ENCODE data around the gene TACC2.
"Not testable (repeated sequence)": the region's sequence is repeated elsewhere in the genome, so short reads cannot be mapped to it uniquely, and the experiment has no call there.

Gene TACC2

DNA sequence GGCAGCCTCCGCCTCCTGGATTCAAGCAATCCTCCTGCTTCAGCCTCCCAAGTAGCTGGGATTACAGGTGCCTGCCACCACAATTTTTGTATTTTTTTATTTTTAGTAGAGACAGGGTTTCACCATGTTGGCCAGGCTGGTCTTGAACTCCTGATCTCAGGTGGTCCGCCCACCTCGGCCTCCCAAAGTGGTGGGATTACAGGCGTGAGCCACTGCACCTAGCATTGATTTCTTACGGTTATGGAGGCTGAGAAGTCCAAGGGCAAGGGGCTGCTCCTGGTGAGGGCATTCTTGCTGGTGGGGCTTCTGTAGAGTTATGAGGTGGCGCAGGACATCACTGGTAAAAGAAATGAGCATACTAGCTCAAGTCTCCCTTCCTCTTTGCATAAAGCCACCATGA lies 86.9 kb downstream of the TACC2 start:
- H3K36me3 ChIP-seq (ENCODE audit: control insufficient read depth, insufficient read depth, low read length); H3K27me3 ChIP-seq (ENCODE audit: control insufficient read depth, insufficient read depth, low read length); H3K9me3 ChIP-seq (ENCODE audit: control insufficient read depth, low read length); H3K4me3 ChIP-seq (ENCODE audit: low read length); H3K9ac ChIP-seq (ENCODE audit: low read length): not testable (repeated sequence)
- peaks cover 15% of the 10 kb centered on the region for H3K4me1 ChIP-seq (ENCODE audit: control insufficient read depth, insufficient read depth, low read length)

DNA sequence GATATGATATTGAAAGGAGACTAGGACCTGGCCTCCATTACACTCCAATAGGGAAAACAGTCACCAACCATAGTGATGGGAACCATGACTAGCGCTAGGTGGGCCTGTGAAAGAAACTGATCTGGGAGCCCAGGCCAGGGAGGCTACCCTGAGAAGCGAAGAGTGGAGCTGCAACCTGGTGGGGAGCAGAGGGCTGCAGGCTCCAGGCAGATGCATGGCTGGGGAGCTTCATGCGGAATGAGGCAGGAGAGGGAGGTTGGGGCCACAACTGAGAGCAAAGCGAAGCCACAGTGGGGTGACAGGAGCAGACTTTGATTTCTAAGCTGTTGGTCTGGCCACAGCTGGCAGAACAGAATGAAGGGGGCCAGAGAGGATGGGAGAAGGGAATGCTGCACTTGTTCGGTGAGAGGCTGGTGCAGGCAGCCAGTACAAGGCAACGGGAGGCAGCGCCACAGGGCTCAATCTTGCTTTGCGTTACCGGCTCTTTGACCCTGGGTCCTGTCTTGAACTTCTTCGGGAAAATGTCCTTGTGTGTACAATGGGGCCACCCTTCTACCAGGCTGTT lies 88.4 kb downstream of the TACC2 start:
- Histone ChIP-seq H3K9ac (ENCODE audit: low read length) (no peak overlapping the region), H3K4me3 (ENCODE audit: low read length) (no peak overlapping the region), H3K4me1 (ENCODE audit: control insufficient read depth, insufficient read depth, low read length) (peaks cover 15% of the 10 kb centered on the region), H3K36me3 (ENCODE audit: control insufficient read depth, insufficient read depth, low read length) (no peaks in the 10 kb centered on the region), H3K27me3 (ENCODE audit: control insufficient read depth, insufficient read depth, low read length) (no peaks in the 10 kb centered on the region), H3K9me3 (ENCODE audit: control insufficient read depth, low read length) (no peaks in the 10 kb centered on the region)

DNA sequence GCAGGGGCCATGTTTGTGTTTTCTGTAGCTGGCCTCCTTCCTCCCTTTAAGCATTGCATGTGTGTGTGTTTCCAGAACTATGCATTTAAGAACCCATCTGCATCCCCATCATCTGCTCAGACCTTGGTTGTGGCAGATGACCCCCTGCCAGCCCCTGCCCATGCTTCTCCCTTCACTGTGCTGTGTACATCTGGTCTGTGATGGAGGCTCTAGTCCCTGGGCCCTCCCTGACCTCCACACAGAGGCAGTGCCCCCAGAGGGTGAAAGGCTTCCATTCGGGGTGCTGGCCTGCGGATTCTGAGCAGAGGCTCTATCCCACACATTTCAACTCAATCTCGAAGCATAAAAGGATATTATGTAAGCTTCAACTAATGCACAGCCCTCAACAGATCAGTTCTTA lies 89.4 kb downstream of the TACC2 start:
- H3K4me3 ChIP-seq (ENCODE audit: low read length): no peak overlapping the region
- no peaks in the 10 kb centered on the region for H3K9me3 ChIP-seq (ENCODE audit: control insufficient read depth, low read length)
- no peak overlapping the region for H3K9ac ChIP-seq (ENCODE audit: low read length)

DNA sequence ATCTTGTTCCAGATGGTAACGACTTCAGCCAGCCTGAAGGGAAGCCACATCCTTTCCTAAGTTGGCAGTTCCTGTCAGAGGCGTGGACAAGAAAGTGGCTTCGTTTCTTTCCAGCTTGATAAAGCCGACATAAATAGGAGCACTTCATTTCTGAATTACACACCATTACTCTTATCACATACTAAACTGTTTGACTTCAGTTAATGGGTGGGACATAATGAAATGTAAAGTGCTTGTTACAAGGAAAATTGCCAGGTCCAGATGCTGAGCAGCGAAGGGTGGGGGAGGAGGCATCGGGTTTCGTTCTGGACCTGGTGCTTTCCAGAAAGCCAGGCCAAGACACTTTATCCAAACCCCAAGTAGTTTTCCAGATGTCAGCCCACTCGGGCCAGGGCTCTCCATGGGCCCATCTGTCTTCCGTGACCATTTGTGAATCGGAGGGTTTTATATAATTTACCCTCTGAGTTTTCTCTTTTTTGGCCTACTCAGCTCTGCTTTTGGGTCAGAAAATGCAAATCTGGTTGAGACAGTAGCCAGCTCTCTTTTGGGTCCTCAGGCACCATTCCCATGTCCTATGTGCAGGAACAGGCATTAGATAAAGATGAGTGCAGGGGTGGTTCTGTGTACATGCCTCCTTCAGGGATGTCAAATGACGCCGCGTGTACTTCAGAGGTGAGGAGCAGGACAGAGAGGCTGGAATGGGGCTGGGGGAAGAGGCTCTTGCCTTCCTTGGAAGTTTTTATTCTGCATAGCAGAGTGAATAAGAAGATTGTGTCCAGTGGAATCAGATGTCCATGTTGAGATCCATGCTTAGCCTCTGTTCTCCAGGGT lies 90.2 kb downstream of the TACC2 start:
- Histone ChIP-seq H3K9ac (ENCODE audit: low read length) (no peak overlapping the region), H3K4me1 (ENCODE audit: control insufficient read depth, insufficient read depth, low read length) (peaks cover 15% of the 10 kb centered on the region), H3K36me3 (ENCODE audit: control insufficient read depth, insufficient read depth, low read length) (peaks cover 4% of the 10 kb centered on the region), H3K4me3 (ENCODE audit: low read length) (no peak overlapping the region), H3K9me3 (ENCODE audit: control insufficient read depth, low read length) (no peaks in the 10 kb centered on the region), H3K27me3 (ENCODE audit: control insufficient read depth, insufficient read depth, low read length) (no peaks in the 10 kb centered on the region)

More for the DNA sequence above, 89.4 kb downstream of the TACC2 start:
- Histone ChIP-seq H3K27me3 (ENCODE audit: control insufficient read depth, insufficient read depth, low read length) (no peaks in the 10 kb centered on the region), H3K36me3 (ENCODE audit: control insufficient read depth, insufficient read depth, low read length) (no peaks in the 10 kb centered on the region), H3K4me1 (ENCODE audit: control insufficient read depth, insufficient read depth, low read length) (peaks cover 15% of the 10 kb centered on the region)

DNA sequence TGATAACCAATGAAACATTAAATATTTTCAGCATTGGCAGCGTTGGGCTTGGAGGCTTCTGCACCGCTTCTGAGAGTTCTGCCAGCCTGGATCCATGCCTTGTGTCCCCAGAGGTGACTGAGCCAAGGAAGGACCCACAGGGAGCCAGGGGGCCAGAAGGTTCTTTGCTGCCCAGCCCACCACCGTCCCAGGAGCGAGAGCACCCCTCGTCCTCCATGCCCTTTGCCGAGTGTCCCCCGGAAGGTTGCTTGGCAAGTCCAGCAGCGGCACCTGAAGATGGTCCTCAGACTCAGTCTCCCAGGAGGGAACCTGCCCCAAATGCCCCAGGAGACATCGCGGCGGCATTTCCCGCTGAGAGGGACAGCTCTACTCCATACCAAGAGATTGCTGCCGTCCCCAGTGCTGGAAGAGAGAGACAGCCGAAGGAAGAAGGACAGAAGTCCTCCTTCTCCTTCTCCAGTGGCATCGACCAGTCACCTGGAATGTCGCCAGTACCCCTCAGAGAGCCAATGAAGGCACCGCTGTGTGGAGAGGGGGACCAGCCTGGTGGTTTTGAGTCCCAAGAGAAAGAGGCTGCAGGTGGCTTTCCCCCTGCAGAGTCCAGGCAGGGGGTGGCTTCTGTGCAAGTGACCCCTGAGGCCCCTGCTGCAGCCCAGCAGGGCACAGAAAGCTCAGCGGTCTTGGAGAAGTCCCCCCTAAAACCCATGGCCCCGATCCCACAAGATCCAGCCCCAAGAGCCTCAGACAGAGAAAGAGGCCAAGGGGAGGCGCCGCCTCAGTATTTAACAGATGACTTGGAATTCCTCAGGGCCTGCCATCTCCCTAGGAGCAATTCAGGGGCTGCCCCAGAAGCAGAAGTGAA lies 93.9 kb downstream of the TACC2 start:
- Histone ChIP-seq H3K36me3 (ENCODE audit: control insufficient read depth, insufficient read depth, low read length) (peaks cover 5% of the 10 kb centered on the region), H3K4me1 (ENCODE audit: control insufficient read depth, insufficient read depth, low read length) (peaks cover 15% of the 10 kb centered on the region)

DNA sequence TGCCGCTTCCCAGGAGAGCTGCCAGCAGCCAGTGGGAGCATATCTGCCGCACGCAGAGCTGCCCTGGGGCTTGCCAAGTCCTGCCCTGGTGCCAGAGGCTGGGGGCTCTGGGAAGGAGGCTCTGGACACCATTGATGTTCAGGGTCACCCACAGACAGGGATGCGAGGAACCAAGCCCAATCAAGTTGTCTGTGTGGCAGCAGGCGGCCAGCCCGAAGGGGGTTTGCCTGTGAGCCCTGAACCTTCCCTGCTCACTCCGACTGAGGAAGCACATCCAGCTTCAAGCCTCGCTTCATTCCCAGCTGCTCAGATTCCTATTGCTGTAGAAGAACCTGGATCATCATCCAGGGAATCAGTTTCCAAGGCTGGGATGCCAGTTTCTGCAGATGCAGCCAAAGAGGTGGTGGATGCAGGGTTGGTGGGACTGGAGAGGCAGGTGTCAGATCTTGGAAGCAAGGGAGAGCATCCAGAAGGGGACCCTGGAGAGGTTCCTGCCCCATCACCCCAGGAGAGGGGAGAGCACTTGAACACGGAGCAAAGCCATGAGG lies 94.6 kb downstream of the TACC2 start:
- peaks cover 5% of the 10 kb centered on the region for H3K36me3 ChIP-seq (ENCODE audit: control insufficient read depth, insufficient read depth, low read length)
- no peaks in the 10 kb centered on the region for H3K9me3 ChIP-seq (ENCODE audit: control insufficient read depth, low read length)
- no peak overlapping the region for H3K9ac ChIP-seq (ENCODE audit: low read length)
- no peaks in the 10 kb centered on the region for H3K27me3 ChIP-seq (ENCODE audit: control insufficient read depth, insufficient read depth, low read length)
- no peak overlapping the region for H3K4me3 ChIP-seq (ENCODE audit: low read length)
- peaks cover 11% of the 10 kb centered on the region for H3K4me1 ChIP-seq (ENCODE audit: control insufficient read depth, insufficient read depth, low read length)

More for the DNA sequence above, 93.9 kb downstream of the TACC2 start:
- Histone ChIP-seq H3K4me3 (ENCODE audit: low read length) (no peak overlapping the region), H3K9ac (ENCODE audit: low read length) (no peak overlapping the region), H3K27me3 (ENCODE audit: control insufficient read depth, insufficient read depth, low read length) (no peaks in the 10 kb centered on the region), H3K9me3 (ENCODE audit: control insufficient read depth, low read length) (no peaks in the 10 kb centered on the region)

DNA sequence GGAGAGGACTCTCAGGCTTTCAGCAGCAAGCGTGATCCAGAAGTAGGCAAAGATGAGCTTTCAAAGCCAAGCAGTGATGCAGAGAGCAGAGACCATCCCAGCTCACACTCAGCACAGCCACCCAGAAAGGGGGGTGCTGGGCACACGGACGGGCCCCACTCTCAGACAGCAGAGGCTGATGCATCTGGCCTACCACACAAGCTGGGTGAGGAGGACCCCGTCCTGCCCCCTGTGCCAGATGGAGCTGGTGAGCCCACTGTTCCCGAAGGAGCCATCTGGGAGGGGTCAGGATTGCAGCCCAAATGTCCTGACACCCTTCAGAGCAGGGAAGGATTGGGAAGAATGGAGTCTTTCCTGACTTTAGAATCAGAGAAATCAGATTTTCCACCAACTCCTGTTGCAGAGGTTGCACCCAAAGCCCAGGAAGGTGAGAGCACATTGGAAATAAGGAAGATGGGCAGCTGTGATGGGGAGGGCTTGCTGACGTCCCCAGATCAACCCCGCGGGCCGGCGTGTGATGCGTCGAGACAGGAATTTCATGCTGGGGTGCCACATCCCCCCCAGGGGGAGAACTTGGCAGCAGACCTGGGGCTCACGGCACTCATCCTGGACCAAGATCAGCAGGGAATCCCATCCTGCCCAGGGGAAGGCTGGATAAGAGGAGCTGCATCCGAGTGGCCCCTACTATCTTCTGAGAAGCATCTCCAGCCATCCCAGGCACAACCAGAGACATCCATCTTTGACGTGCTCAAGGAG lies 95.5 kb downstream of the TACC2 start:
- Histone ChIP-seq H3K4me3 (ENCODE audit: low read length) (no peak overlapping the region), H3K27me3 (ENCODE audit: control insufficient read depth, insufficient read depth, low read length) (no peaks in the 10 kb centered on the region), H3K9ac (ENCODE audit: low read length) (no peak overlapping the region), H3K4me1 (ENCODE audit: control insufficient read depth, insufficient read depth, low read length) (peaks cover 2% of the 10 kb centered on the region), H3K36me3 (ENCODE audit: control insufficient read depth, insufficient read depth, low read length) (peaks cover 5% of the 10 kb centered on the region), H3K9me3 (ENCODE audit: control insufficient read depth, low read length) (no peaks in the 10 kb centered on the region)

DNA sequence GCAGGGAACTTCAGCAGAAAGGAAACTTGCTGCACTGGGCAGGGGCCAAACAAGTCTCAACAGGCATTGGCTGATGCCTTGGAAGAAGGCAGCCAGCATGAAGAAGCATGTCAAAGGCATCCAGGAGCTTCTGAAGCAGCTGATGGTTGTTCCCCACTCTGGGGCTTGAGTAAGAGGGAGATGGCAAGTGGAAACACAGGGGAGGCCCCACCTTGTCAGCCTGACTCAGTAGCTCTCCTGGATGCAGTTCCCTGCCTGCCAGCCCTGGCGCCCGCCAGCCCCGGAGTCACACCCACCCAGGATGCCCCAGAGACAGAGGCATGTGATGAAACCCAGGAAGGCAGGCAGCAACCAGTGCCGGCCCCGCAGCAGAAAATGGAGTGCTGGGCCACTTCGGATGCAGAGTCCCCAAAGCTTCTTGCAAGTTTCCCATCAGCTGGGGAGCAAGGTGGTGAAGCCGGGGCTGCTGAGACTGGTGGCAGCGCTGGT lies 96.5 kb downstream of the TACC2 start:
- Histone ChIP-seq H3K9ac (ENCODE audit: low read length) (no peak overlapping the region), H3K4me1 (ENCODE audit: control insufficient read depth, insufficient read depth, low read length) (no peaks in the 10 kb centered on the region), H3K9me3 (ENCODE audit: control insufficient read depth, low read length) (no peaks in the 10 kb centered on the region), H3K4me3 (ENCODE audit: low read length) (no peak overlapping the region), H3K27me3 (ENCODE audit: control insufficient read depth, insufficient read depth, low read length) (no peaks in the 10 kb centered on the region), H3K36me3 (ENCODE audit: control insufficient read depth, insufficient read depth, low read length) (peaks cover 5% of the 10 kb centered on the region)

DNA sequence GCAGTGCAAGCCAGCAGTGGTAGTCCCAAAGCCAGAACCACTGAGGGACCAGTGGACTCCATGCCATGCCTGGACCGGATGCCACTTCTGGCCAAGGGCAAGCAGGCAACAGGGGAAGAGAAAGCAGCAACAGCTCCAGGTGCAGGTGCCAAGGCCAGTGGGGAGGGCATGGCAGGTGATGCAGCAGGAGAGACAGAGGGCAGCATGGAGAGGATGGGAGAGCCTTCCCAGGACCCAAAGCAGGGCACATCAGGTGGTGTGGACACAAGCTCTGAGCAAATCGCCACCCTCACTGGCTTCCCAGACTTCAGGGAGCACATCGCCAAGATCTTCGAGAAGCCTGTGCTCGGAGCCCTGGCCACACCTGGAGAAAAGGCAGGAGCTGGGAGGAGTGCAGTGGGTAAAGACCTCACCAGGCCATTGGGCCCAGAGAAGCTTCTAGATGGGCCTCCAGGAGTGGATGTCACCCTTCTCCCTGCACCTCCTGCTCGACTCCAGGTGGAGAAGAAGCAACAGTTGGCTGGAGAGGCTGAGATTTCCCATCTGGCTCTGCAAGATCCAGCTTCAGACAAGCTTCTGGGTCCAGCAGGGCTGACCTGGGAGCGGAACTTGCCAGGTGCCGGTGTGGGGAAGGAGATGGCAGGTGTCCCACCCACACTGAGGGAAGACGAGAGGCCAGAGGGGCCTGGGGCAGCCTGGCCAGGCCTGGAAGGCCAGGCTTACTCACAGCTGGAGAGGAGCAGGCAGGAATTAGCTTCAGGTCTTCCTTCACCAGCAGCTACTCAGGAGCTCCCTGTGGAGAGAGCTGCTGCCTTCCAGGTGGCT lies 97.7 kb downstream of the TACC2 start:
- peaks cover 5% of the 10 kb centered on the region for H3K36me3 ChIP-seq (ENCODE audit: control insufficient read depth, insufficient read depth, low read length)

DNA sequence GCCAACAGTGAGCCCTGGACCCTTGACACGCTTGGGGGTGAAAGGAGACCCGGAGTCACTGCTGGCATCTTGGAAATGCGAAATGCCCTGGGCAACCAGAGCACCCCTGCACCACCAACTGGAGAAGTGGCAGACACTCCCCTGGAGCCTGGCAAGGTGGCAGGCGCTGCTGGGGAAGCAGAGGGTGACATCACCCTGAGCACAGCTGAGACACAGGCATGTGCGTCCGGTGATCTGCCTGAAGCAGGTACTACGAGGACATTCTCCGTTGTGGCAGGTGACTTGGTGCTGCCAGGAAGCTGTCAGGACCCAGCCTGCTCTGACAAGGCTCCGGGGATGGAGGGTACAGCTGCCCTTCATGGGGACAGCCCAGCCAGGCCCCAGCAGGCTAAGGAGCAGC lies 98.5 kb downstream of the TACC2 start:
- no peak overlapping the region for H3K9ac ChIP-seq (ENCODE audit: low read length)
- no peaks in the 10 kb centered on the region for H3K9me3 ChIP-seq (ENCODE audit: control insufficient read depth, low read length)
- H3K27me3 ChIP-seq (ENCODE audit: control insufficient read depth, insufficient read depth, low read length): no peaks in the 10 kb centered on the region
- no peak overlapping the region for H3K4me3 ChIP-seq (ENCODE audit: low read length)
- H3K36me3 ChIP-seq (ENCODE audit: control insufficient read depth, insufficient read depth, low read length): peaks cover 5% of the 10 kb centered on the region
- no peaks in the 10 kb centered on the region for H3K4me1 ChIP-seq (ENCODE audit: control insufficient read depth, insufficient read depth, low read length)

More for the DNA sequence above, 97.7 kb downstream of the TACC2 start:
- no peaks in the 10 kb centered on the region for H3K9me3 ChIP-seq (ENCODE audit: control insufficient read depth, low read length)
- H3K4me3 ChIP-seq (ENCODE audit: low read length): no peak overlapping the region
- no peaks in the 10 kb centered on the region for H3K27me3 ChIP-seq (ENCODE audit: control insufficient read depth, insufficient read depth, low read length)
- H3K4me1 ChIP-seq (ENCODE audit: control insufficient read depth, insufficient read depth, low read length): no peaks in the 10 kb centered on the region
- H3K9ac ChIP-seq (ENCODE audit: low read length): no peak overlapping the region

All from mucosa of stomach (tissue), 1 donor.